HCEC 1CT (cell line): ENCODE measurements around the gene PRDX3.

Source experiments
- DNase-seq: peaks from one replicate; pipeline ENCODE4 v3.0.0-alpha.2; 2017

PRDX3 gene

GRCh38 chr10:119119400-119119799 lies 59.2 kb downstream of the PRDX3 start:
- DNase-seq = no peak

- no peak for DNase-seq
These were observed 60.4 kb downstream of the PRDX3 start for GRCh38 chr10:119118231-119118630.
